A673 (cell line): ENCODE results near the gene NR6A1. TPM values are rescaled to one million over a fixed set of nuclear protein-coding genes. Genes with fewer than 3 reads are reported as not detected.

Experiments
- BruUV-seq: library from RNA; stranded (reverse); fragments of 400-500 nt; replicated peaks from 2 replicates; lab custom pipeline; 2021; lab: Mats Ljungman, UMichigan
- CTCF ChIA-PET: fragments of 300-600 bp; sonication (Branson Sonifier 250); formaldehyde crosslinking; loops from one replicate; lab custom pipeline; 2022; ENCODE audit warnings: antibody characterized with exemption; lab: Charles Lee
- POLR2A ChIA-PET: fragments of 300-600 bp; sonication (Branson Sonifier 250); formaldehyde crosslinking; loops from one replicate; lab custom pipeline; 2022; ENCODE audit warnings: antibody characterized with exemption; ENCODE audit not compliant: low non-redundant PET; lab: Charles Lee
- DNase-seq: peaks from one replicate; pipeline ENCODE4 v3.0.0-alpha.2; 2015; ENCODE audit warnings: low spot score
- H3K27ac ChIP-seq: fragments of 200-600 bp; sonication (generic); 2 replicates; pipeline ENCODE4 v1.5.1; 2016; ENCODE audit warnings: mixed run types, low read depth, mild to moderate bottlenecking, mixed read lengths, antibody characterized with exemption, low read length; ENCODE audit not compliant: poor library complexity, severe bottlenecking
- H3K27me3 ChIP-seq: fragments of 200-600 bp; sonication (generic); replicated peaks from 2 replicates; pipeline ENCODE4 v1.6.1; 2017; ENCODE audit warnings: mixed run types, low read depth, mild to moderate bottlenecking, mixed read lengths, antibody characterized with exemption, low read length; ENCODE audit not compliant: insufficient read depth, poor library complexity
- H3K36me3 ChIP-seq: fragments of 200-600 bp; sonication (generic); 2 replicates; pipeline ENCODE4 v1.6.1; 2016; ENCODE audit warnings: mixed run types, mild to moderate bottlenecking, mixed read lengths, antibody characterized with exemption, low read length; ENCODE audit not compliant: insufficient read depth, poor library complexity, severe bottlenecking
- H3K4me1 ChIP-seq: fragments of 200-600 bp; sonication (generic); 2 replicates; pipeline ENCODE4 v1.6.1; 2017; ENCODE audit warnings: mixed run types, mild to moderate bottlenecking, mixed read lengths, antibody characterized with exemption, low read length; ENCODE audit not compliant: insufficient read depth, poor library complexity, severe bottlenecking
- H3K4me3 ChIP-seq: fragments of 200-600 bp; sonication (generic); 2 replicates; pipeline ENCODE4 v1.5.1; 2016; ENCODE audit warnings: low read depth, mixed run types, mild to moderate bottlenecking, mixed read lengths, low read length; ENCODE audit not compliant: poor library complexity, severe bottlenecking
- H3K9me3 ChIP-seq: fragments of 200-600 bp; sonication (generic); 2 replicates; pipeline ENCODE4 v1.6.1; 2016; ENCODE audit warnings: mixed run types, low read depth, mild to moderate bottlenecking, mixed read lengths, antibody characterized with exemption, low read length; ENCODE audit not compliant: poor library complexity, severe bottlenecking
- EZH2 ChIP-seq: fragments of 200-600 bp; sonication (generic); IDR thresholded peaks from 2 replicates; pipeline ENCODE4 v1.6.1; 2017; ENCODE audit warnings: borderline replicate concordance, low read depth, mild to moderate bottlenecking, mixed read lengths, antibody characterized with exemption, low read length; ENCODE audit not compliant: poor library complexity, severe bottlenecking
- intact Hi-C: fragments of 100-400 bp; cut with micrococcal nuclease; formaldehyde crosslinking; loops from one replicate; pipeline ENCODE4 v1.10.0; 2022; ENCODE audit not compliant: unreplicated experiment
- total RNA-seq: library from RNA; stranded (reverse); gene quantifications from 2 replicates; pipeline ENCODE4 v1.2.3, GENCODE V29; 2021
- TF ChIP-seq, protein P1 (sequence below): fragments of 300-800, 200-600 bp; sonication (generic); conservative IDR thresholded peaks from 2 replicates; pipeline ENCODE4 v1.5.1; 2017; ENCODE audit warnings: low read depth, mild to moderate bottlenecking, antibody characterized with exemption, low read length, moderate library complexity, mixed read lengths

The NR6A1 gene
- total RNA-seq, 1 experiment from 2014 or later: 5.3 TPM

DNA sequence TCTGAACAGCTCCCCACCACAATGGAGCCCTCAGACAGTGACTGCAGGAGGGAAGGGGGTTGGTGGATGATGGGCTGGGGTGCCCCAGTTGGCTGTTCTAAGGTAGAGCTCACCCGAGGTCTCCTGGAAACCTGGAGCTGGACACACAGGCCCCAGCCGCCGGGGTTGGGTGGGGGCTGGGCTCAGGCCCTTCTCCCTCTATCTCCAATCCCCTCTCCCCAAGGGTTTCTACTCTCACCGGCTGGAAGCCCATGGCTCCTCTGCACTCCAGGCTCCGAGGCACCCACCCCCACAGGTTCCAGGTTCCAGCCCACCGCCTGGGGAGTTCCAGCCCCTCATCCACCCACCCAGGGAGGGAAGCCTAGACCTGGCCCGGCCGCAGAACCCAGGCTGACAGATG lies 264.7 kb downstream of the NR6A1 start:
- no peaks in the 10 kb centered on the region for H3K36me3 ChIP-seq
- H3K27ac ChIP-seq: no peak overlapping the region
- DNase-seq: no peak
- no TSS peak for BruUV-seq
- H3K4me1 ChIP-seq: peaks cover 9% of the 10 kb centered on the region
- H3K9me3 ChIP-seq: no peaks in the 10 kb centered on the region
- POLR2A ChIA-PET: no interaction called here
- H3K4me3 ChIP-seq: no peak overlapping the region
- intact Hi-C loops: no loop called here
- H3K27me3 ChIP-seq: peaks cover 47% of the 10 kb centered on the region
- CTCF ChIA-PET: no interaction called here
- TF ChIP-seq, protein P1, sequence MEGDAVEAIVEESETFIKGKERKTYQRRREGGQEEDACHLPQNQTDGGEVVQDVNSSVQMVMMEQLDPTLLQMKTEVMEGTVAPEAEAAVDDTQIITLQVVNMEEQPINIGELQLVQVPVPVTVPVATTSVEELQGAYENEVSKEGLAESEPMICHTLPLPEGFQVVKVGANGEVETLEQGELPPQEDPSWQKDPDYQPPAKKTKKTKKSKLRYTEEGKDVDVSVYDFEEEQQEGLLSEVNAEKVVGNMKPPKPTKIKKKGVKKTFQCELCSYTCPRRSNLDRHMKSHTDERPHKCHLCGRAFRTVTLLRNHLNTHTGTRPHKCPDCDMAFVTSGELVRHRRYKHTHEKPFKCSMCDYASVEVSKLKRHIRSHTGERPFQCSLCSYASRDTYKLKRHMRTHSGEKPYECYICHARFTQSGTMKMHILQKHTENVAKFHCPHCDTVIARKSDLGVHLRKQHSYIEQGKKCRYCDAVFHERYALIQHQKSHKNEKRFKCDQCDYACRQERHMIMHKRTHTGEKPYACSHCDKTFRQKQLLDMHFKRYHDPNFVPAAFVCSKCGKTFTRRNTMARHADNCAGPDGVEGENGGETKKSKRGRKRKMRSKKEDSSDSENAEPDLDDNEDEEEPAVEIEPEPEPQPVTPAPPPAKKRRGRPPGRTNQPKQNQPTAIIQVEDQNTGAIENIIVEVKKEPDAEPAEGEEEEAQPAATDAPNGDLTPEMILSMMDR: no peak
- no peak for TF ChIP-seq EZH2

DNA sequence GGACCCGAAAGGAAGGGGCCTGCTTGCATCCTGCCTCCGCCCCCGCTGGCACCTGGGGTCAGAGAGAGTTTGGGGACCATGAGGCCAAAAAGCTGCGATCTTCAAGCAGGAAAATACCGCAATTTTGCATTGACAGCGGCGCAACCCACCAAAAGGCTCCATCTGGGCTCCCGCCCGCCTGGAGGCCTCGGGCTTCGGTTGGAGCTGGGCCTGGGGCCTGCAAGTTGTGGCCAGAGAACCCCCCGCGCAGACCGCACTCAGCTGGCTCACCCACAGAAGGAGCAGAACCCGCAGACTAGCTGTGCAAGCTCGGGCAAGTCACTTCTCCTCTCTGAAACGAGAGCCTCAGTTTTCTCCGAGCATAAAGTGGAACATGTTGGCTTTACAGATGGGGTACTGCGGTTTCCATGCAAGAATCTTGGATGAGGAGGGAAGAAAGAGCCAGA lies 265.2 kb downstream of the NR6A1 start:
- peaks cover 53% of the 10 kb centered on the region for H3K27me3 ChIP-seq
- H3K27ac ChIP-seq: no peak overlapping the region
- no peaks in the 10 kb centered on the region for H3K9me3 ChIP-seq
- POLR2A ChIA-PET: no interaction called here
- H3K4me1 ChIP-seq: peaks cover 9% of the 10 kb centered on the region
- DNase-seq: no peak
- CTCF ChIA-PET: no interaction called here
- intact Hi-C loops: no loop called here
- no TSS peak for BruUV-seq
- no peak for TF ChIP-seq EZH2
- TF ChIP-seq, protein P1: no peak
- no peaks in the 10 kb centered on the region for H3K36me3 ChIP-seq
- no peak overlapping the region for H3K4me3 ChIP-seq

DNA sequence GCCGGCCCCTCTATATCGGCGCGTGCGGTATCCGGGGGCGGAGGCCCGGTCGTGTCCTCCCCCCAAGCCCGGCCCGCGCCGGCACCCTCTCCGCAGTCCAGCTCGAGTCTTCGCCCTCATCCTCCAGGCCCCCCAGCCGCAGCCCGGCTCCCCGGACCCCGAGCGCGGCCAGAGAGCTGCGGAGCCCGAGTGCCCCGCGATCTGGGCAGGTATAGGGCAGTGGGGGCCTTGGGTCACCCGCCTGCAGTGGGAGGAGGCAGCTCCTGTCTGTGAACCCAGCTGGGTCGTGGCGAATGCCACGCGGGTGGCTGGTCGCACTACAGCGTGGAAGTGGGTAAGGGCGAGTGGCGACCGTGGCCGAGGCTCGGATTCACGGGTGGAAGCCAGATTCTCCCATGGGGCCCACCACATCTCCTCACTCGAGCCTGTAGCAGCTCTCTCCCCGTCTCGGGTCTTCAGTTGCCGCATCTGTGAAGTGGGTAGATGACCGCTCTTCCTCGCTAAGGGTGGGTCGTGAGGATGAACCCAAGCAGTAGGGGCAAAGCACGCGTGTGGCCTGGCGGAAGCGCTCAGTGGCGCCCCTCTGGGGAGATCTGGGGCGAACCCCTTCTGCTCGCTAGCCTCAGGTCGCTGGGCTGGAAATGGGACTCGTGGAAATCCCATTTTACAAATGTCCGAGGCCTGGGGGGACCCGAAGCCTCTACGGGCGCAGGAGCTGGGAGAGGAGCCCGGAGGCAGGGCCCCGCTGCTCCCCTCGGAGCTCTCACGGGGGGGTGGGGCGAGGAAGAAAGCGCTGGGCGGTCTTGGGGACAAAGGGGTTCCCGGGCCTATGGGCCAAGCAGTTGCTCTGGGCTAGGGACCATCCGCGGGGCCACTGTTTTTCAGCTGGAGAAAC lies 265.9 kb downstream of the NR6A1 start:
- intact Hi-C loops: no loop called here
- no peak overlapping the region for H3K4me3 ChIP-seq
- no TSS peak for BruUV-seq
- DNase-seq: no peak
- no peak overlapping the region for H3K27ac ChIP-seq
- no peaks in the 10 kb centered on the region for H3K36me3 ChIP-seq
- peaks cover 53% of the 10 kb centered on the region for H3K27me3 ChIP-seq
- peaks cover 9% of the 10 kb centered on the region for H3K4me1 ChIP-seq
- H3K9me3 ChIP-seq: no peaks in the 10 kb centered on the region
- POLR2A ChIA-PET: no interaction called here
- TF ChIP-seq, protein P1: peak; percentile 22; the same call in 1 of the 2 replicates
- peak; percentile 37 for TF ChIP-seq EZH2
- CTCF ChIA-PET: interaction anchor here (0.6 kb wide), 1 partner anchor 141 kb away, joined by 6 read pairs; no protein-coding TSS in a partner anchor
